GM12875 (cell line): ENCODE results near the gene TRIM27.
A peak's percentile ranks its signal among the peaks of the same experiment; 100 is the strongest.
"Not testable (repeated sequence)": the region's sequence is repeated elsewhere in the genome, so short reads cannot be mapped to it uniquely, and the experiment has no call there.

Source experiments
- H3K4me3 ChIP-seq: one replicate; pipeline ENCODE4 v1.5.1; 2011; ENCODE audit warnings: low read depth, low read length, control low read depth
- CTCF ChIP-seq: IDR thresholded peaks from 2 replicates; pipeline ENCODE4 v1.5.1; 2011; ENCODE audit warnings: low read depth, mild to moderate bottlenecking, control low read depth, inconsistent platforms, low read length, moderate library complexity, borderline replicate concordance; ENCODE audit not compliant: insufficient read depth

The TRIM27 gene

GRCh38 chr6:28876710-28877109, 47.1 kb downstream of the TRIM27 start:
- no peak for TF ChIP-seq CTCF
- H3K4me3 ChIP-seq: no peak overlapping the region

GRCh38 chr6:28875191-28875747, 48.5 kb downstream of the TRIM27 start:
- no peak for TF ChIP-seq CTCF
- H3K4me3 ChIP-seq: no peak overlapping the region

- H3K4me3 ChIP-seq: not testable (repeated sequence)
These were observed 51.5 kb downstream of the TRIM27 start for GRCh38 chr6:28872157-28872817.

- no peak for TF ChIP-seq CTCF
- H3K4me3 ChIP-seq: no peak overlapping the region
These were observed 52.2 kb downstream of the TRIM27 start for GRCh38 chr6:28871335-28872156.

GRCh38 chr6:28868873-28869272, 54.9 kb downstream of the TRIM27 start:
- TF ChIP-seq CTCF: no peak
- no peak overlapping the region for H3K4me3 ChIP-seq

- no peak for TF ChIP-seq CTCF
- H3K4me3 ChIP-seq: peak overlapping the region; percentile 54
These were observed 56.7 kb downstream of the TRIM27 start for GRCh38 chr6:28867086-28867409.

GRCh38 chr6:28866205-28867085, 57.3 kb downstream of the TRIM27 start:
- peak overlapping the region; percentile 54 for H3K4me3 ChIP-seq
